ENCODE data around the gene TACO1.

DNA sequence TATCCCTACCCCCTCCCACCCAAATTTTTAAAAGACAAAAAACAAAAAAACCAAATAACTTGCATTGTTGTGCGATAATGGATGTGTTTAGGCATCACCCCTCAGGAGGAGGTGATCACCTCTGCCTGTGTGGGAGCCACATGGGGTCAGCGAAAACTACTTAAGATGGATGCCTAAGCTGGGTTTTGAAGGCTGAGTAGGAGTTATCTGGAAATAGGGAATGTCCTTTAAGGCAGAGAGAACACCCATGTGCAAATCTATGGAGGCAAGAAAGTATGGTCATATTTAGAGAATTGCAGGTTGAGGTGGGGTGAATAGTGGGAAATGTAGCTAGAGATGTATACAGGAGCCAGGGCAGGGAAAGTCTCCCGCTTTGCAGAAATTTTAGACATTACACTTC, 5.6 kb upstream of the TACO1 start:
- TF ChIP-seq EZH2 (IDR thresholded peaks at IDR 0.05) (no peak), POLR2AphosphoS5 (IDR thresholded peaks at IDR 0.05; ENCODE audit: borderline replicate concordance, low read depth, low read length) (no peak), FOXP2 (optimal IDR thresholded peaks at IDR 0.05; ENCODE audit: control extremely low read depth, extremely low read length, insufficient read depth) (no peak)

Data from SK-N-MC (cell line).